Type B pancreatic cell (in vitro differentiated cells): ENCODE results near the gene AFAP1. TPM values are rescaled to one million over a fixed set of nuclear protein-coding genes. Genes with fewer than 3 reads are reported as not detected.

Experiments used
- DNase-seq: peaks from one replicate; pipeline ENCODE4 v3.0.0; 2021; ENCODE audit warnings: mixed read lengths; ENCODE audit not compliant: unreplicated experiment; ENCODE audit errors: extremely low spot score
- H3K27ac Mint-ChIP-seq: 2 replicates; pipeline ENCODE4 v1.8.0; 2021; ENCODE audit warnings: mild to moderate bottlenecking, mixed read lengths
- H3K27me3 Mint-ChIP-seq: 2 replicates; pipeline ENCODE4 v1.8.0; 2021; ENCODE audit warnings: mixed read lengths
- H3K36me3 Mint-ChIP-seq: 2 replicates; pipeline ENCODE4 v1.8.0; 2021; ENCODE audit warnings: mixed read lengths
- H3K4me1 Mint-ChIP-seq: one replicate; pipeline ENCODE4 v1.8.0; 2021; ENCODE audit warnings: mixed read lengths; ENCODE audit not compliant: unreplicated experiment
- H3K4me3 Mint-ChIP-seq: 2 replicates; pipeline ENCODE4 v1.8.0; 2021; ENCODE audit warnings: mild to moderate bottlenecking, mixed read lengths
- H3K9me3 Mint-ChIP-seq: 2 replicates; pipeline ENCODE4 v1.8.0; 2021; ENCODE audit warnings: mixed read lengths
- CTCF ChIP-seq: fragments of 200-600 bp; sonication (generic); conservative IDR thresholded peaks from 2 replicates; pipeline ENCODE4 v1.5.0; 2021; ENCODE audit warnings: antibody characterized with exemption, mild to moderate bottlenecking
- total RNA-seq: library from RNA; stranded (reverse); gene quantifications from 2 replicates; pipeline ENCODE4 v1.2.1, GENCODE V29; 2021; ENCODE audit warnings: low replicate concordance

Gene AFAP1
- total RNA-seq, 1 donor from 2014 or later, result 36.6 TPM

- Mint-ChIP-seq H3K9me3 (peaks cover 5% of the 10 kb centered on the region), H3K27me3 (no peaks in the 10 kb centered on the region), H3K4me1 (peaks cover 24% of the 10 kb centered on the region), H3K27ac (no peak overlapping the region), H3K36me3 (no peaks in the 10 kb centered on the region), H3K4me3 (no peak overlapping the region)
- no peak for TF ChIP-seq CTCF
- DNase-seq, result no peak
Observed at GRCh38 chr4:7974425-7974824, 34.8 kb upstream of the AFAP1 start.

- Mint-ChIP-seq H3K36me3 (no peaks in the 10 kb centered on the region), H3K4me3 (no peak overlapping the region), H3K27ac (peak overlapping the region; percentile 98), H3K9me3 (peaks cover 5% of the 10 kb centered on the region), H3K27me3 (no peaks in the 10 kb centered on the region), H3K4me1 (peaks cover 23% of the 10 kb centered on the region)
- no peak for DNase-seq
- TF ChIP-seq CTCF, result no peak
Observed at GRCh38 chr4:7973545-7973981, 33.9 kb upstream of the AFAP1 start.

GRCh38 chr4:7971881-7972500 is 32.3 kb upstream of the AFAP1 start:
- H3K27me3 Mint-ChIP-seq, result no peaks in the 10 kb centered on the region

GRCh38 chr4:7971159-7971631 is 31.5 kb upstream of the AFAP1 start:
- H3K27ac Mint-ChIP-seq, result peak overlapping the region; percentile 92
- no peak for DNase-seq
- no peak overlapping the region for H3K4me3 Mint-ChIP-seq
- TF ChIP-seq CTCF, result no peak
- peaks cover 5% of the 10 kb centered on the region for H3K9me3 Mint-ChIP-seq
- H3K27me3 Mint-ChIP-seq, result no peaks in the 10 kb centered on the region
- peaks cover 37% of the 10 kb centered on the region for H3K4me1 Mint-ChIP-seq
- H3K36me3 Mint-ChIP-seq, result no peaks in the 10 kb centered on the region

More at GRCh38 chr4:7971881-7972500, 32.3 kb upstream of the AFAP1 start:
- H3K4me3 Mint-ChIP-seq, result peak overlapping the region; percentile 84
- DNase-seq, result no peak
- peaks cover 31% of the 10 kb centered on the region for H3K4me1 Mint-ChIP-seq
- H3K9me3 Mint-ChIP-seq, result peaks cover 5% of the 10 kb centered on the region
- peak overlapping the region; percentile 98 for H3K27ac Mint-ChIP-seq
- no peak for TF ChIP-seq CTCF
- H3K36me3 Mint-ChIP-seq, result no peaks in the 10 kb centered on the region

- Mint-ChIP-seq H3K9me3 (peaks cover 5% of the 10 kb centered on the region), H3K4me3 (peak overlapping the region; percentile 72), H3K36me3 (no peaks in the 10 kb centered on the region), H3K27ac (peak overlapping the region; percentile 92), H3K27me3 (no peaks in the 10 kb centered on the region), H3K4me1 (peaks cover 44% of the 10 kb centered on the region)
- DNase-seq, result no peak
- no peak for TF ChIP-seq CTCF
Observed at GRCh38 chr4:7970361-7970946, 30.8 kb upstream of the AFAP1 start.
